ENCODE measurements around the gene KCNJ14.

Gene KCNJ14

DNA sequence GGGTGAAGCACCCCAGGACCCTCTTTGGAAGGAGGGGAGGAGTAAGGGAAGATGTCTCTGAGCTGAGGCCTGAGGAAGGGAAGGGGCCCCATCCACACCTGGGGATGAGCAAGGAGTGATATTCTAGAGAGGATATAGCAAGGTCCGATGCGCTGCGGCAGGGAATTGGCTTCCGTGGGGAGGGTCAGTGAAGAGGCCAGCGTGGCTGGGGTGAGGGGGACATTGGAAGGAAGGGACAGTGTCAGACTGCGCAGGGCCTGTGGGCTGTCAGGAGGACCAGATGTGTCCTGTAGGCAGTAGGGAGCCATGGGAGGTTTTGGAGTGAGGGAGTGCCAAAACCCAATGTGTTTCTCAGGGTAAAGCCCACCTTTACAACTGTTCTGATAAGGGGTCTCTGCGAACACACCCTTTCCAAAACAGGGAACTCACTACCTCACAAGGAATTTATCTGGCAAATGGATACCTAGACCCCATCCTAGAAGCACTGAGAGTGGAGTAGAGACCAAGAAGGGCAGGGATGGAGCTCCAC is 52.6 kb downstream of the KCNJ14 start:
- DNase-seq (ENCODE audit: low read depth in 2 of 2): no peak

DNA sequence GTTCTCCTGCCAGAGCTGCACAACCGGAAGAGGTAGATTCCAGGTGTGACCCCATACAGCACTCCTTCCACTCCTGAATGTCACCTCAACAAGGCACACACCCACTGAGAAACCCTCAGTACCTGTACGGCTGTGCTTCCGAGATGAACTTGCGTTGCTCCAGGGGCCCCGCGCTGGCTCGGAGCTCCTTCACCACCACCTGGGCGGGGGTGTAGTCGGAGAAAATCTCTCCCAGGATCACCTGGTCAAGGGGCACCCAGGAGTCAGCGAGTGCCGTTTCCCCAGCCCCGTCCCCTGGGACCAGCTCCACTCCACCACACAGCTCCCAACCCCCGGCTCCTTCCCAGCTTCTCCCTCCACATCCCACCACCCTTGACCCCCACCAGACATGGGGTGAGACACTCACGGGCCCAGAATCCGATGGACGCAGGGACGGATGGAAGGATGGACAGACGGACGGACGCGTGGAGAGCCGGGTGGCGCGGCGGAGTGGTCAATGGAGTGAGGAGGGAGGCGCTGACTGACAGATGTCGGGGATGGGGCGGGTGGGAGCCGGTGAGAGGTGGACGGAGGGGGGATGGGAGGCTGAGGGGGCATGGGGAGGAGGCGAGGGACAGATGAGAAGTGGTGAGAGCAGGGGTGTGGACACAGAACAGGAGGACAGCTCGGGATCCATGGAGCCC is 53.5 kb downstream of the KCNJ14 start:
- no peak for DNase-seq (ENCODE audit: low read depth in 2 of 2)

DNA sequence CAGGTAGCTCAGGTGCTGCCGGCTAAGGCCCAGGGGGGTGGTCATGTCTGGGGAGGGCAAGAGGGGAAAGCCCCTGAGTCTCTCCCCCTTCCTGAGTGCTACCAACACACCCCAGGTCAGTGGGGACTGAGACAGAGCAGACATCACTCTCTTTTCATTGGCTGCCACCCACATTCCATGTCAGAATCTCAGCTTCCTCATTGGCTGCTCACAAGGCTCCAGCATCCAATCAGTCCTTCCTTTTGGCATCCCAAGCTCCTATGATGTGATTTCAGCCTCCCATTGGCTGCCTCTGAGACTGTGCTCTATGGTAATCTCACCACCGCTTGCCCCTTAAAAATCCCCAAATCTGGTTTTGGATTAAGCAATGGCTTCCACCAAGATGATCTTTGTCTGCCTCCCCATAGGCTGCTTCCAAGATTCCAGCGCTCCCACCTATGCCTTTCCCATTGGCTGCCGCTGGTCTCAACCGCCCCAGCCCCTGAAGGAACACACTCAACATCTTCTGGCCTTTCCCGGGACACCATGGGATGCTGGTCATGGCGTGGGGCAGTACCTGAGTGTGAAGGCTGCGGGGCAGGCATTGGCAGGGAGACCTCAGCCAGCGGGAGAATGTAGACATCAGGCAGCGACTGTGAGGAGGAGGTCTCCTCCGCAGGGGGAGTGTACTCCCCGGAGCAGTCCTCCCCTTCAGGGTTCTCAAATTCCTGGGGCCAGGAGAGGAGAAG is 54.3 kb downstream of the KCNJ14 start:
- DNase-seq (ENCODE audit: low read depth in 2 of 2): no peak

DNA sequence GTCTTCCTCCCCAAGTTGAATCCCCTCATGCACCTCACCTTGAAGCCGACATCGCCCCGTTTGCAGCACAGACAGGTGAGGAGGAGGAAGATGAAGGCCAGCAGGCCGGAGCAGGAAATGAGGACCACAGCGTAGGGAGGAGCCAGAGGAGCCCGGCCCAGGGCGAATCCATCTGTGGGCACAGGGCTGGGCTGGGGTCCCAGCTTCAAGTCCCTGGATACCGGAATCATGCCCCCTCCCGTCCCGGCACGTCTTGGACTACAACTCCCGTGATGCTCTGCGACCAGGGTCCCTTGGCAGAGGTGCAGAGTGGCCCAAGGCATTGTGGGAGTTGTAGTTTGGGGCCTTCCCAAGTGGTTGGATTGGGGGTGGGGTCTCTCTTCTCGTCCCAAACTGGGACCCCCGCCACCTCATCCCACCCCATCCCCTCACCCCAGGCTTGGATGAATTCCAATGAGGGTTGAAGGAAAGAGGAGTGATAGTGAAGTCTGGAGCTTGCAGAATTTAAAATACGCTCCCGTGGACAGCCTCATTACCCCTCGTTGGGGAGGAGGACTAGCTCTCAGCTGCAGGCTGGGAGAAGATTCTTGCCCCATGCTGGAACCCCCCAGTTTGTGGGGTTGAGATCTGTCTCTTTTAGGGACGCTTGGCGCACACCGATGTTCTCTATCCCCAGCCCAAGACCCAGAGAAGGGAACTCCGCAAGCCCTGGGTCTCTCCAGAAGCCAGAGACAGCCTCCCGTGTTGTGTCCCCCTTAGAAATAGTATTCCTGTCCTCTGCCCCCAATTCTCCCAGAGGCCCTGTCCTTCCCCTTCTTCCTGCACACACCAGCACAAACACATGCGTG is 55.3 kb downstream of the KCNJ14 start:
- DNase-seq (ENCODE audit: low read depth in 2 of 2): peak; percentile 66 to 70

DNA sequence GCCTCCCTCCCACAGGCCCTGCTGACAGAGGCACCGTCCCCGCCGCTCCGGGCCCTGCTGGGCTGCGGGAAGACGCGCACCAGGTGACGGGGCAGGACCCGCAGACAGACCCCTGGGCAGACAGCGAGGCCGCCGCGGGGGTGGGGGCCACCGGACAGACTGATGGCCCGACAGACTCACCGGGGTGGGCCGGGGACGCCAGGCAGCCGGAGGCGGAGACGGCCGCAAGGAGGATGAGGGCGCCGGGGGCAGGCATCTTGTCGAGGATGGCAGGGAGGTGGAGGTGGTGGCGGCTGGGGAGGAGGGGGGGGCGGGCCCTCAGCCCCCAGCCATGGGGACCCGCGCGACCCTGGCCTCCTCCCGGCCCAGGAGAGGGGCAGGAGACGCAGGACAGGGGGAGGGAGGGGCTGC is 56.0 kb downstream of the KCNJ14 start:
- DNase-seq (ENCODE audit: low read depth in 2 of 2): no peak

DNA sequence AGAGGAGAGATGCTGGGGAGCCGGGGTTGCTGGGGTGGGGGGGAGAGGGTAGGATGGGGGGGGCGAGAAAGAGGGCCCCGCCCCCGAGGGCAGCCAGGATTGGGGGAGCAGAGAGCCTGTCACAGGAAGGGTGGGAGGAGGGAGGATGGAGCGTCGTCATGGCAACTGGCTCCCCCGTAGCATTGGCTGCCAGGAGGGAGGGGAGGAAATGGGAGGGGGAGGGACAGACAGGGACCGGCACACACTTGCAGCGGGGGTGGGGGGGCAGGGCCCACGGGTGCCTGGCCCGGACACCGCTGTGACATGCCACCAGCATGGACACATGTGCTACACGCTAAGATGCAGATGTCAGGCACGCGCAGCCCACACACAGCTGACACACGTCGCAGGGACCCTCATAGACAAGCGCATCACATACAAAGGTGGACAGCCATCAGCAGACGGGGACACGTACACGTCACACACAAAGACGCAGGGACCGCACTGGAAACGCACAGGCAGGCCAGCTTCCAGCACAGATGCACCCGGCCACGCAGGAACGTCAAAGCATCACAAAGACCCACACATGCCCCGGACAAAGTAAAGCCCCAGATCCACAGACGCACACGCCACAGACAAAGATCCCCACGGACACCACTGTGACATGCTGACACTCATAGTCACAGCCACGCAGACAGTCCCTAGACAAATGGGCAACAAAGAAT is 56.6 kb downstream of the KCNJ14 start, which contains the start of gene LMTK3:
LMTK3 (minus strand) TSS at position 36 of the 704 bp plus-strand sequence. CDS start 259 bp downstream, outside the sequence.
- DNase-seq (ENCODE audit: low read depth in 2 of 2): peak; percentile 64 to 66

DNA sequence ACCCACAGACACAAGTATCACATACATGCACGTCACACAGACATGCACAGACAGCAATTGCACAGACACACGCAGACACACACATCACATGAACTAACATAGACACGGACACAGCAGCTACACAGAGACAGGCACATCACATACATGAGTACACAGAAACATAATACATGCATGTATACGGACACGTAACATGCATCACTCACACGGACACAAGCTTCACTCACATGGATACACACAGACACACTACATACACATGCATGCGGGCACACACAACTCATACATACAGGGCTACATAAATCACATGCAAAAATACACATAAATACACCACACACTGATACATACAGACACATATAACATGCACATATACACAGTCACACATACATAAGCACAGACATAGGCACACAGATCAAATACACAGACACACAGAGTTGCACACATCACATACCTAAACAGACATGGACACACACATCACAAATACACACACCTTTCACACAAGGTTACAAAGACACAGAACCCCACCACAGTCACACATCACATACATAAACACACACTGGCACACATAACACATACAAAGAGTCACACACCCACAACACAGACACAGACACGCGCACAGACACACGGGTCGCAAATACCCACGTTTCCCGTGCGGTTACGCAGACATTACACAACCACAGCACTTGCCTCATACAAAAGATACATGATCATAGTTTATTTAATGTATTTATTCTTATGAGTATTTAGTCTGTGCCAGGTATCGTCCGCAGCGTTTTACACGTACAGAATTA is 57.3 kb downstream of the KCNJ14 start:
- no peak for DNase-seq (ENCODE audit: low read depth in 2 of 2)

DNA sequence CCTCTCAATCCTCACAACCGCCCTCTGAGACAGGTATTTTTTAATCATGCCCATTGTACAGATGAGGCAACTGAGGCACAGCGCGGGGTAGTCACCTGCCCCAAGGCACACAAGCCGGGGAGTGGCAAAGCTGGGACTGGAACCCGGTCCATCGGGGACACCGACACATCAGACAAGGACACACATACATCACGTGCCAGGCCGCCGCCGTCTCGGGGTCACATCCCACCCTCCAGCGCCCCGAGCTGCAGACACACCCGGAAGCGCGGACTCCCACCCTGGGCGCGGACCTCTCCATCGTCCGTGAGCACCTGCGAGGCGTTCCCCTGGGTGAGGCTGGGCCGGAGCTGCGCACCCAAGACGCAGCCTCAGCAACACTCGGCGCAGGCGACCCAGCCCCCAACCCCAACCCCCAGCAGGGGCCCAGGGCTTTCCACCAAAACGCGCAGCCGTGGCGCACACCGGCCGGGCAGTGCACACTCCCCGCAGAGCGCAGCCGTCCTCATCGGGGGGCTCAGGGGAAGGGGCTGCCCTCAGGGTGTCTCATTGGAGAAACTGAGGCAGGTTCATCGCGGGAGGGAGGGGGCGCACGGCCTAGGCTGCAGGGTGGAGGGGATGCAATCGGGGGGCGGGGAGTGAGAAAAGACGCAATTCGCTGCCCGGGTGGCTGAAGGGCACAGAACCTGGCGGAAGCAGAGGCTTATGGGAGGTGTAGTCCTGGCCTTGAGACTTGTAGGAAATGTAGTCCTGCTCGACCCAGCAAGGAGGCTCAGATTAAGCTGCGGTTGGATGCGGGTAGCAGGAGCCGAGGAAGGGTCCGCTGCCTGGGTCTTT is 58.1 kb downstream of the KCNJ14 start:
- DNase-seq (ENCODE audit: low read depth in 2 of 2): peak in 1 of 2 donors; percentile 66

DNA sequence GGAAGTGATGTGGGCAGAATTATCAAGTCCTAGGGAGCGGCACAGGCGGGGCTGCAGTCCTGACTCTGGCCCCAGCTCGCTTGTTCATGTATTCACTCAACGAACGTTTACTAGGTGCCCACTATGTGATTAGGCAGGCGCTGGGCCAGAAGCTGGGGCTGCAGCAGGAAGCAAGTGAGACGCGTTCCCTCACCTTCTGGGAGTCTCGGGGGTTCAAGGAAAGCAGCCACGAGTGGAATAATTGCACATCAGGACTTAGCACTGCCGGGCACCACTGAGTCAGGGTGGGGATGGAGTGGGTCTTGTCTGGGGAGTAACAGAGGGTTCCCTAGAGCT is 58.7 kb downstream of the KCNJ14 start:
- DNase-seq (ENCODE audit: low read depth in 2 of 2): no peak

DNA sequence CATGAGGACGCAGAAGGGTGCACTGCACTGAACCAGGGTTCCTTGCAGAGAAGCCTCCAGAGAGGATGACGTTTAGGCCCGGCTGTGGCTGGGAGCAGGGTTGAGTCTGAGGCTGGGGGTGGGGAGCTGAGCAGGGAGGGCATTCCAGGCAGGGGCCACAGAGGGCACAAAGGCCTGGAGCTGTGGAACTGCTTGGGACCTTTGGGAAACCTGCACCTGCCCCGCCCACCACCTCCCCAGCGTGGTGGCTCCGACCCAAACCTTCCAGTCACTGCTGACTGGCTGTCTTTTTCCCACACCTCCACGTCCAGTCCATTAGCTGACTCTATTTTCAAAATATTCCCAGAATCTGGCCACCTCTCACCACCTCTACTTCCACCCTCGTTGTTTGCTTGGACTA is 61.2 kb downstream of the KCNJ14 start:
- no peak for DNase-seq (ENCODE audit: low read depth in 2 of 2)

Measured in stimulated activated CD4-positive, alpha-beta T cell treated with anti-CD3 and anti-CD28 coated beads, Interleukin-4, amount 100 ng/mL, for 48 hours (primary cell).